COLO668 (cell line): Measurements from ENCODE around the gene ENPP7.
"Not testable (repeated sequence)": the region's sequence is repeated elsewhere in the genome, so short reads cannot be mapped to it uniquely, and the experiment has no call there.

Experiments
- DNase-seq: peaks from one replicate; lab custom pipeline; 2025; ENCODE audit not compliant: unreplicated experiment; lab: John Stamatoyannopoulos, UW

Gene ENPP7

GRCh38 chr17:79748295-79749099 lies 17.8 kb downstream of the ENPP7 start:
- no peak for DNase-seq

- no peak for DNase-seq
Measured at GRCh38 chr17:79749156-79749815, 18.5 kb downstream of the ENPP7 start.

- no peak for DNase-seq
Measured at GRCh38 chr17:79749958-79750357, 19.2 kb downstream of the ENPP7 start.

GRCh38 chr17:79750650-79751545 lies 20.2 kb downstream of the ENPP7 start:
- DNase-seq, result peak; percentile 3

- no peak for DNase-seq
Measured at GRCh38 chr17:79752175-79752574, 21.4 kb downstream of the ENPP7 start.

- no peak for DNase-seq
Measured at GRCh38 chr17:79754370-79754769, 23.6 kb downstream of the ENPP7 start.

- not testable (repeated sequence) for DNase-seq
Measured at GRCh38 chr17:79754903-79755302, 24.2 kb downstream of the ENPP7 start.

GRCh38 chr17:79755591-79755990 lies 24.8 kb downstream of the ENPP7 start:
- peak; percentile 30 for DNase-seq

GRCh38 chr17:79757140-79757745 lies 26.5 kb downstream of the ENPP7 start:
- DNase-seq, result no peak

- DNase-seq, result no peak
Measured at GRCh38 chr17:79758271-79758670, 27.5 kb downstream of the ENPP7 start.

GRCh38 chr17:79760197-79760906 lies 29.6 kb downstream of the ENPP7 start:
- DNase-seq, result no peak

- DNase-seq, result no peak
Measured at GRCh38 chr17:79761894-79762589, 31.3 kb downstream of the ENPP7 start.

- no peak for DNase-seq
Measured at GRCh38 chr17:79765708-79766107, 35.0 kb downstream of the ENPP7 start.

GRCh38 chr17:79769570-79770506 lies 39.1 kb downstream of the ENPP7 start:
- no peak for DNase-seq

GRCh38 chr17:79771276-79771675 lies 40.5 kb downstream of the ENPP7 start:
- DNase-seq, result no peak

GRCh38 chr17:79772726-79773125 lies 42.0 kb downstream of the ENPP7 start:
- DNase-seq, result not testable (repeated sequence)

- no peak for DNase-seq
Measured at GRCh38 chr17:79774561-79774975, 43.8 kb downstream of the ENPP7 start.

GRCh38 chr17:79775632-79776031 lies 44.9 kb downstream of the ENPP7 start:
- DNase-seq, result no peak
